A549 (cell line): ENCODE measurements around the gene TSPAN19.

Source experiments
- BHLHE40 ChIP-seq: IDR thresholded peaks from 2 replicates; pipeline ENCODE4 v1.6.1; 2012; ENCODE audit warnings: low read depth, low read length, inconsistent platforms
- CTCF ChIP-seq: fragments of >200 bp; sonication (Bioruptor Twin); formaldehyde crosslinking; IDR thresholded peaks from 3 replicates; pipeline ENCODE4 v1.5.1; 2016
- HDAC2 ChIP-seq: fragments of 200-600 bp; sonication (generic); IDR thresholded peaks from 2 replicates; pipeline ENCODE4 v1.6.1; 2016
- HMGXB4 ChIP-seq: fragments of 250-450 bp; sonication (Bioruptor Pico); IDR thresholded peaks from 2 replicates; pipeline ENCODE4 v1.5.0; 2021; ENCODE audit warnings: mild to moderate bottlenecking, moderate library complexity, borderline replicate concordance
- HOXA7 ChIP-seq: fragments of 250-450 bp; sonication (Bioruptor Pico); IDR thresholded peaks from 2 replicates; pipeline ENCODE4 v1.5.0; 2020; ENCODE audit warnings: mild to moderate bottlenecking, moderate library complexity
- JUNB ChIP-seq: fragments of >200 bp; sonication (Bioruptor Twin); formaldehyde crosslinking; IDR thresholded peaks from 2 replicates; pipeline ENCODE4 v1.6.1; 2016
- NFE2L2 ChIP-seq: fragments of 150-350 bp; conservative IDR thresholded peaks from 2 replicates; pipeline ENCODE4 v1.6.1; 2014; ENCODE audit warnings: low read length
- POLR2AphosphoS2 ChIP-seq: conservative IDR thresholded peaks from 2 replicates; pipeline ENCODE4 v1.6.1; 2012; ENCODE audit warnings: low read length, improper control_type of control experiment, inconsistent platforms
- REST ChIP-seq: fragments of 200-600 bp; sonication (generic); IDR thresholded peaks from 2 replicates; pipeline ENCODE4 v1.6.1; 2016; ENCODE audit warnings: antibody characterized with exemption, mild to moderate bottlenecking, moderate library complexity
- RFX5 ChIP-seq: fragments of 450-650 bp; IDR thresholded peaks from 2 replicates; pipeline ENCODE4 v1.7.1; 2014; ENCODE audit warnings: antibody characterized with exemption, mild to moderate bottlenecking, moderate library complexity

DNA sequence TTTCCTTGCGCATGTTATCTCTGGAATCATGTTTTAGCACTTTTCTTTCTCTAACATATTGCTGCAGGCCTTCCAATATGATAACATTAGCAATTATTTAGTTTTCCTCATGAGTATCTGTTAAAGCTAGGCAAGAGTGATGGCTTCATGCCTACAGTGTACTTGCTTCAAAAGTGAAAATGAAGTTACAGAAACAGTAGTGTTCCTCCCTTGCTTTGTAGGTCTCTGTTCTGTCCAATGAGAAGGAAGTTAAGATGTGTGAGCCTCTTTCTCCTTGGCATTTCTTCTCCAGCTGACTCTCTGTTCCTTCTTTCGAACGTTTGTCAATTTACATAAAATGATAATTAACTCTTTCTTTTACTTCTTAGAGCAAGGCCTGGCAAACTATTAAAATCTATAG lies 22.3 kb upstream of the TSPAN19 start:
- TF ChIP-seq JUNB (no peak), BHLHE40 (no peak), HOXA7 (CRISPR knock-in tag) (no peak), RFX5 (no peak), CTCF (no peak), POLR2AphosphoS2 (no peak), HDAC2 (no peak), REST (no peak), HMGXB4 (CRISPR knock-in tag) (no peak), NFE2L2 (no peak)
